T-helper 1 cell treated with Interleukin-12 subunit alpha and Interleukin-12 subunit beta and Interleukin-4 antibody, amounts not matched to agents 30 ng/mL and 1 ng/mL, for 36 hours (primary cell): ENCODE measurements around the gene THG1L. TPM values are rescaled to one million over a fixed set of nuclear protein-coding genes. Genes with fewer than 3 reads are reported as not detected.
"Not testable (repeated sequence)": the region's sequence is repeated elsewhere in the genome, so short reads cannot be mapped to it uniquely, and the experiment has no call there.

Experiments
- intact Hi-C: fragments of 100-400 bp; cut with micrococcal nuclease; formaldehyde crosslinking; loops from one replicate; pipeline ENCODE4 v1.15.1; 2024
- total RNA-seq: library from RNA; stranded (reverse); gene quantifications from 2 replicates; pipeline ENCODE4 v1.2.3, GENCODE V29; 2022

Gene THG1L
- 13.2 and 14.9 TPM in 2 replicates for total RNA-seq

DNA sequence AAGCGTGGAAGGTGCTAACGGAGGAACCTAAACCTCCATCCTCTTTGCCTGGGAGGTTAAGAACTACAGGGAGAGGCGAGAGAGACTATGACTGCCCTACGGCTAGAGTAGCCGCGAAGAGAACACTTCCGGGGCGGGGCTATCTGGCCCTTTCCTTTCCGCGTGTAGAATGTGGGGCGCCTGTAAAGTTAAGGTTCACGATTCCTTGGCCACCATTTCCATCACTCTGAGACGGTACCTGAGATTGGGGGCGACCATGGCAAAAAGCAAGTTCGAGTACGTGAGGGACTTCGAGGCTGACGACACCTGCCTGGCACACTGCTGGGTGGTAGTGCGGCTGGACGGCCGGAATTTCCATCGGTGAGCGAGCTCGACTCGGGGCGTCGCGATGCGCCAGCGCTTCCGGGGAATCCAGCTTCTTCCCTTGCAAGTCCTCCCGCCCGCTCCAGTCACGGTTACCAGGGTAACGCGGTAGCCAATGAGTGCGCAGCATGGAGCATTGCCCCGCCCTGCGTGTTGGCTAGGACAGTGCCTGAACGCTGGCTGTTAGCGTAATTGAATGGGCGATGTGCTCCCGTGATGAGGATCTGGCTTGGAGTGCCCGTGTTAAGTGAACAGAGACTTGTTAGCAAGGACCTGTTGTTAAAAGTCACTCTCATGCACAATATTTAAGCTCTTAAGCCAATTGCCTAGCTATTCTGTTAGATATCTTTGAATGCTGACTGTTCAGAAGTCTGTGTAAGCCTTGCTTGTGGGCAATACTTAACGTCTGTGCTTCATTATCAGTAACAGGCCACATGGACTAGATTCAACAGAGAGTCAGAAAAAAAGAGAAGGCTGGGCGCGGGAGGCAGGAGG is at the start of gene THG1L:
TSS of gene THG1L (plus strand) at position 149 of the 858 bp plus-strand sequence. CDS start at position 170, 21 bp downstream.
- intact Hi-C loops, result loop anchor here (1.0 kb wide), 7 partner anchors 12 to 589 kb away; partner anchors contain the start of genes LSM11 and MED7

DNA sequence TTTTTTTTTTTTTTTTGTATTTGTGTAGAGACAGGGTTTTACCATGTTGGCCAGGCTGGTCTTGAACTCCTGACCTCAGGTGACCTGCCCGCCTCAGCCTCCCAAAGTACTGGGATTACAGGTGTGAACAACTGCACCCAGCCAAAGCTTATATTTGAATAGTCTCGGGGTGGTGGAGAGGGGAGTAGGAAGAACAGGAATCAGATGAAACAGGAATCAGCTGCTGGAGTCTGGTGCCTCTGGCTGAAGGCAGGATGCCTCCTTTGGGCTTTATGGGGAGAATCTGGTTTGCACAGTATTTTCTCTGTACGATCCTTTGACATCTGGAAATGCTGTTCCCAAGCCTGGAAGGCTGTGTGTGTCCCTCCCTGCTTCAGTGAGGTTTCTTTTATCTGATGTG is 49.0 kb upstream of the THG1L start:
- intact Hi-C loops, result no loop called here

DNA sequence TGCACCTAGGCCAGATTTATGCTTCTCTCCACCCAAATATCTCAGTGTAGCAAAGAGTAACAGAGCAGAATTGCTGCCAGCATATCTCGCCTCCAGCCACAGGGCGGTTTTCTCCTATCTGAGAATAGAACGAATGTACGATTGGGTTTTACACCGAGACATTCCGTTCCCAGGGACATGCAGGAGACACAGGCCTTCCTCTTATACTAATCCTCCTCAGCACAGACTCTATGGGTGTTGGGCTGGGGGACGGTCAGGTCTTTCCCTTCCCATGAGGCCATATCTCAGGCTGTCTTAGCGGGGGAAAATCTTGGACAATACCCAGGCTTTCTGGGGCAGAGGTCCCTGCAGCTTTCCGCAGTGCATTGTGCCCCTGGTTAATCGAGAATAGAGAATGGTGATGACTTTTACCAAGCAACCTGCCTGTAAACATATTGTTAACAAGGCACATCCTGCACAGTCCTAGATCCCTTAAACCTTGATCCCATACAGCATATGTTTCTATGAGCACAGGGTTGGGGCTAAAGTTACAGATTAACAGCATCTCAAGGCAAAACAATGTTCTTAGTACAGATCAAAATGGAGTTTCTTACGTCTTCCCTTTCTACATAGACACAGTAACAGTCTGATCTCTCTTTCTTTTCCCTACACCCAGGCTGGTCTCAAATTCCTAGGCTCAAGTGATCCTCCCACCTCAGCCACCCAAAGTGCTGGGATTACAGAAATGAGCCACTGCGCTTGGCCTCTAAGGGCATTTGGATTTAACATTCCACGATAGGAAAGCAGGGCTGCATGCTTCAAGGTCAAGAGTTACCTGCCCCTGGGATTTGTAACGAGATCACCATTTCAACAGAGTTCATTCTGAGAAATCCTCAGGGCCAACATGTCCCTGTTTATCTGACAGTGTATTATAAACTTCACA is 44.7 kb upstream of the THG1L start:
- intact Hi-C loops, result not testable (repeated sequence)

DNA sequence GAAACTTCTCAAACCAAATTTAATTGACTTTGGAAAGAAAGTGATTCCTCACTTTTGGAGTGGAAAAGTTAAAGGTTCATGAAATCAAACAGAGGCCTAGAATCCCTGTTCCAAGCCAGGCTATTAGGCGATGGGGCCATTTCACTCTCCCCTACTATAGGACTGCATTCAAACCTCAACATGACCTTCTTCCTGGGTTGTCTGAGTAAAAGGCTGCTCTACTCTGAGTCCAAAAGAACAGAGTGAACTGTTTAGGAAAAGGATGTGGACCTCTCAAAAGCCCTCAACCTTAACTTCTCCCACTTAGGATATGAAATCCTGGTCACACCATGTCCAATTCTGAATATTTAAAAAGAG is 44.0 kb upstream of the THG1L start:
- intact Hi-C loops, result no loop called here

DNA sequence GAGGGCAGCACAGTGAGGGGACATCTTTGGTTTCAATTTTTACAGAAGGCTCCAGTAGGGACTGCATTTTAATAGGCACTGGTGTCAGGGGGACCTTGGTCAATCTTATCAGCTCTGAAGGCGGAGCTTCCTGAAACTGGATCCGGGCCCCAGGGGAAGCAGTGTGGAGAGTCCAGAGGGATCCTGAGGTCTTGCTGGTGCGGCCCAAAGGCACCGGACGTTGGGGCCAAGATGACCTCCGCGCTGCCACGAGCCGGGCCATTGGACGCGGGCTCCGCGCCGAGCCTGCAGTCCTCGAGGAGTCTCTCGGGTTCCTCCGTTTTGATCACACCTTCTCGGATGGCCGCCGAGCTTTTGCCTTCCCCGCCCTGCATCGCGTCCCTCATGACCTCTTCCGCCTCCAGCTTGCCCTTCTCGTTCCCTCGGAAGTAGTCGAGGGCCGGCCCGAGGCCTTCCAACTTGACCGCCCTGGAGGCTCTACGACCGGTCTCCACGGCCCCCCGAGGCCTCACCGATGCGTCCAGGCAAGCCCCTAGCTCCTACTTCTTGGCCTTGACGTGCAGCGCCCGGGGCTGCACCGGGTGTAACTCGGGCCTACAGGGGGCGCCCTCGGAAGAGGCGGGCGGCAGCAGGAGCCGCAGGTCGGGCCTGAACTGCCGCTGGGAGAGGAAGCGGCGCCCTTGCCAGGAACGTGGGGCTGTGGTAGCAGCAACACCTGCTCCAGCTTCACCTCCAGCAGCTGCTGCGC is 41.1 kb upstream of the THG1L start:
- intact Hi-C loops, result no loop called here

DNA sequence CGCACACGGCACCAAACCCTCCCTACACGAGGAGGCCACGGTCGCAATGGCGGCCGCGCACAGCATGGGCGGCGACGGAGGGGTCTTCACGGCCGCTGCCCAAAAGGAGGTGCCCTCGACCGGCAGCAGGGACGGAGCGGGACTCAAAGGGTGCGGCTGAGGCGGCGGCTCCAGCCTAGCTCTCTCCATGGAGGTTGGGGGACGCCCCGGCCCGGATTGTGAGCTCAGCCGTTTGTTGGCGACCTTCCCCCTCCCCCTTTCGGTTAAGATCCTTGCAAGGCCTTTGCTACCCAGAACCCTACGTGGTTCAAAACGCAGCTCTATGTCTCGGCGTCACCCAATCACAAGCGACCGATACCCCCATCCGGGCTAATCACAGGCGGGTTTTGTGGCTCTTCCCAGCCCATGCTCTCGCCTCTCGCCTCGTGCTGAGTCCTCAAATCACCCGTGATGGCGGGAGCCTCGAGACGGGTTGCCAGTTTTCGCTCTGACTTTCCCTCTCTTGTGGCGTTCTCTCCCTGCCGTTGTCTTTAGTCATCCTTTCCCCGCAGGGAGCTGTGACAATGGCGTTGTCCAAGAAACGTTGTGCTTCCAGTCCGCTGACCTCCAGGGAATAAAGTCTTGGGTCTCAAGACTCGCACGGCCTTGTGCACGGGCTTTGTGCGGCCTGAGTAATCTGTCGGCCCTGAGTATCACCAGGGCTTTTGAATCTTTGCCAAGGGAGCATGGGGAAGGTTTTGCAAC is 40.4 kb upstream of the THG1L start:
- intact Hi-C loops, result no loop called here

DNA sequence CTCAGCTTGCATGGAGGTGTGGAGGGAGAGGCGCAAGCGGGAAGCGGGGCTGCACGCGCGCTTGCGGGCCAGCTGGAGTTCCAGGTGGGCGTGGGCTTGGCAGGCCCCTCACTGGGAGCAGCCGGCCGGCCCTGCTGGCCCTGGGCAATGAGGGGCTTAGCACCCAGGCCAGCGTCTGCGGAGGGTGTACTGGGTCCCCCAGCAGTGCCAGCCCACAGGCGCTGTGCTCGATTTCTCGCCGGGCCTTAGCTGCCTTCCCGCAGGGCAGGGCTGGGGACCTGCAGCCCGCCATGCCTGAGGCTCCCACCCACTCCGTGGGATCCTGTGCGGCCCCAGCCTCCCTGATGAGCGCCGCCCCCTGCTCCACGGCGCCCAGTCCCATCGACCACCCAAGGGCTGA is 37.4 kb upstream of the THG1L start:
- intact Hi-C loops, result not testable (repeated sequence)

DNA sequence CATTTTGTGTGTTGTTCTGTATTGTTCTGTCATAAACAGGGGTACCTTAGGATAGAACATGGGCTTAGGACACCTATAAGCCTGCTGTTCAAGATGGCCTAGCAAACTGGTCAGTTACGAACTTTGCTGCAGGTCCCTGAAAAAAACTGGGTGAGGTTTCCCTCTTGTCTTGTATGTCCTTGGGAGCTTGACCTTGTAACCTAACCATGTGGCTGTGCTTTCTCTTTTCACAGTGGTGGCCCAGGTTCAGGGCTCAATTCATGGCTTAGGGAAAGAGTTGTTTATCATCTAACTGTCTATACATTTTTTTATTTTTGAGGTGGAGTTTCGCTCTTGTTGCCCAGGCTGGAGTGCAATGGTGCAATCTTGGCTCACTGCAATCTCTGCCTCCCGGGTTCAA is 35.1 kb upstream of the THG1L start:
- intact Hi-C loops, result not testable (repeated sequence)

DNA sequence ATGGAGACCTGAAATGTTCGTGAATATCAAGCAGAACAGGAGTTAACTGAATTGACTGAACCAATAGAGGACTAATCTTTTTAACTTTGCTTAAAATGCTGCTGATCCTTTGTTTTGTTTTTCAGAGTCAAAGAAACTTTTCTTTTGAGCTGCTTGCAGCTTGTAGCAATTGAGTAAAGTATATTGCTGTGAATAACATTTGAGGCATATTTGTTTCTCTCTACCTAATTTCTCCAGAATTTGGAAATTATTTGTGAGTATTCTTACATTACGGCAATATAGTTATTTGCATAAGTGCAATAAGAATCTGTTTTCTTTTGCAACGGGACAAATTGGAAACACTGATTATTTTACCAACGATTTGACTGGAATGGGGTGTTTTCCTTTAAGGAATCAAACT is 32.5 kb upstream of the THG1L start:
- intact Hi-C loops, result not testable (repeated sequence)

DNA sequence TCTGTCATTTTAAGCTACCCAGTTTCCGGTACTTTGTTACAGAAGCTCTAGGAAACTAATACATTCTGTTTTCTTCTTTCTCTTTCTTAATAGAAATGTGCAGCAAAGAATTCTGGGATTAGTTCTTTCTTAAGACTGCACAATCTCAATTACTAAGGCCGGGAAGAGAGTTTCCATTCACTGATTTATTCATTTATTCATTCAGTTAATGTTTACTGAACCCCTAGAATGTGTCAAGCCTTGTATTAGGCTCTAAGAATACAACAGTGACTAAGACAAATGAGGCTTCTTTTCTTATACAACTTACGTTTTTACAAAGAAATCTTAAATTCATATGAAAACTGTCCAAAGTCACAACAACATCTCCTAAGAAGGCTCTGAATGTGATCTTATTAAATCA is 27.5 kb upstream of the THG1L start:
- intact Hi-C loops, result no loop called here

DNA sequence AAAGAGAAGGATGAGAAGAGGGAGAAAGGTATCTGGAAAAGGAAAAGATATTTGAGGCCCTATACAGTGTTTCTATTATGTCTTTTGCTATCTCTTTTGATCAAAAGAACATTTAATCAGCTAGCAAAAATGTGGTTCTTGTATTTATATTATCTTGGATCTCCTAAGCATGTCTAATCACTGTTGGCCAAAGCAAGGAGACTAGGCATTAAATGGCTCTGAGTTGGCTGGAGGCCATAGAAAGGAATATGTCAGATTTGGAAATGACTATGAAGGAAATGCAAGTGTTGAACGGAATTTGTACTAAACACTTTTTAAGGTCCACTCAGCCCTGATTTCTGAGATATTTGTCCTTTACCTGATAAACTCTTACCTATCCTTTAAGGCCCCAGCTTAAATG is 22.4 kb upstream of the THG1L start:
- intact Hi-C loops, result no loop called here

DNA sequence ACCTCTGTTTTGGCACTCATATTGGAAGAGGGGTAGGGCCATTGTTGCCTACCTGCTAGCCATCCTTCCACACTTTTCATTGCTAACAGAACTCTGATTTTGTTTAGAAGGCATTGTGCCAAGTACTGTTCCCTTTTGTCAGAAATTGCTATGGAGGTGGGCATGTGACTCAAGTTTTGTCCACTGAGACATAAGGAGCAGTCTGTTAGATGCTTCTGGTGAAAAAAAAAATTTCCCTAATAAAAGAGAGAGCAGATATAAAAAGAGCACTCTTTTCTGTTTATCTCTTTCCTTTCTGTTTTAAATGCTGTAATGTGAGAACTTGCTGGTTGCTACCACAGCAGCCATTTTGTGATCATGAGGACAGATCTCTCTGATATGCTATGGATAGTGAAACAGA is 21.9 kb upstream of the THG1L start:
- intact Hi-C loops, result no loop called here

DNA sequence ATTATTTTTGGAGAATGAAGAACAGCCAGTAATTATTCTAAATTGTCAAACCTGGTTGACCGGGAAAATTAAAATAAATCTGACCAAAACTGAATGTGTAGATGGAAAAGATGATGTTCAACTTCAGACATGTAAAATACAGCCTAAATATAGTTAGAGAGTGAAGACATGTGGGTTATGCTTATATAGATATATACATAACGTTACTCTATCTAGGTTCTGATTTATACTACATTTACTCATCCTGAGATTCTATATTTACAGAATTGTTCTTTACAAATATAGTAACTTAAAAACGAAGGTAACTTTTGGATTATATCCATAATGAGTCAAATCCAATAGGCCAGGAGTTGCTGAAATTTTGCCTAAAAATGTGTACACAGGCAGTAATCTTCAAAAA is 20.8 kb upstream of the THG1L start:
- intact Hi-C loops, result no loop called here

DNA sequence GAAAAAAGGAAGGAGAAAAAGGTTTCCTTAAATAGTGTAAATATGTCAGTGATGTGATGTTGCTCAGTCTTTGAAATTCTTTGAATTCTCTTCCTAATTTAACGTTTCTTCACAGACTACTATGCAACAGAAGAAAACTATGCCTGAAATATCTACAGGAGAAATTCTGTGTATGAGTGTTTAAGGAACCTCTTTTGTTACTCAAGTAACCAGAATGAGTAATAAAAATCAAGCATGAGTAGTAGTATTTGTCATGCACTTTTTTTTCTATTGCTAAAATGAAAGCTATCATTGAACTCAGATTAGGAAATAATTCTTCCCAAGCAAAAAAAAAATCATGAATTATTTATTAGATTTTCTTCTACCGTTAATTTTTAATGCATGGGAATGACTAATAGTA is 20.3 kb upstream of the THG1L start:
- intact Hi-C loops, result no loop called here

DNA sequence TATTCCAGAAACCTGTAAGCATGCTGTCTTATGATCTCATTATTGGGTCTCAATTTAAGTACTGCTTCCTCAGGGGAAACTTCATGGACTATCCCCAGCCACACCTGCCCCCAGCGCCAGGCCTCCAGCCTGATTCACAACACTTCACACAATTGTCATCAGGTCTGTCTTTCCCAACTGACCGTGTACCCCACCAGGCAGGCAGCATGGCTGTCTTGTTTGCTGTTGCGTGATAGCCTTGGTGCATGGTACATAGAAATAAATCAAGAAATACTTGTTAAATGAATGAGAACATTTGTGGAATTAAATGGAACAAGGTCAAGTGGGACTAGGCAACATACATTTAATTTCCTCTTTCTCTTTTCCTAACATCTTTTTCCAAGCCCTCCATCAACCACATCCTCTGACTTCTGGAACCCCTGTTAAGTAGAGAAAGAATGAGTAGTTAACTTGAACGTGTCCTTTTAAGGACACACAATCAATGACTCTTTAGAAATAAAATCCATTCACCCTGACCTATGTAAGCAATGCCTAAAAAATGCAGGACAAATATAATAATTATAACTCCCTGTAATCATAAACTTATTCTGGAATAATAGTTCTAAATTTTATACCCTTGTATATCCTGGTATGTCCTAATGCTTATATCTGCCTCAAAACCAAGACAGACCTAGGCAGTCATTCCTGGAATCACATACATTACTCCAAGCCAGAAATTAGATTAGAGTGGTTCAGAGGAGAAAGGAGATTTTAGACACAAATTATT is 17.2 kb upstream of the THG1L start:
- intact Hi-C loops, result no loop called here

DNA sequence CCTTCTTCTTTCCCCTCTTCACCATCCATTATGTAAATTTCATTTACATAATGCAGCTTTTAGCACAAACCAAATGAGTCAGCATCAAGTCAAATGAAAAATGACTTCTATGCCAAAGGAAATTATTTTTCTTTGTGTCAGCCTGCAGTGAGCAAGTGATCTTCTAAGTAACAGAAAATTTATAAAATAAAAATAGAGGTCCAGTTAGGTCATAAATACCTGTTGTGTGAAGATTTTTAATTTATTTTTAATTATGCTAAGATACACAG is 16.7 kb upstream of the THG1L start:
- intact Hi-C loops, result no loop called here

DNA sequence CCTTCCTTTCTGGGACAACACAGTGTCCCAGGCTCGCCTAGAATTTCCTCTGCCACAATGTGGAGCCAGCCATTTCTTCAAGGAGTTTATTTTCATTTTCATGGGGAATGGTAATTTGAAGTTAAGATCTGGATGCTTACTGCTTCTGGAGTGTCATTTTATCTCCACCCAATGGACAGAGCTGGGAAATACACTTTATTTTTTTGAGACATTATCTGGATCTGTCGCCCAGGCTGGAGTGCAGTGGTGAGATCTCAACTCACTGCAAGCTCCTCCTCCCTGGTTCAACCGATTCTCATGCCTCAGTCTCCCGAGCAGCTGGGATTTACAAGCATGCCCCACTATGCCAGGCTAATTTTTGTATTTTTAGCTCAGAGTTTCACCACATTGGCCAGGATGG is 12.7 kb upstream of the THG1L start:
- intact Hi-C loops, result loop anchor here (1.0 to 5.0 kb wide), 10 partner anchors 13 to 390 kb away; partner anchors contain the start of genes LSM11 and THG1L

DNA sequence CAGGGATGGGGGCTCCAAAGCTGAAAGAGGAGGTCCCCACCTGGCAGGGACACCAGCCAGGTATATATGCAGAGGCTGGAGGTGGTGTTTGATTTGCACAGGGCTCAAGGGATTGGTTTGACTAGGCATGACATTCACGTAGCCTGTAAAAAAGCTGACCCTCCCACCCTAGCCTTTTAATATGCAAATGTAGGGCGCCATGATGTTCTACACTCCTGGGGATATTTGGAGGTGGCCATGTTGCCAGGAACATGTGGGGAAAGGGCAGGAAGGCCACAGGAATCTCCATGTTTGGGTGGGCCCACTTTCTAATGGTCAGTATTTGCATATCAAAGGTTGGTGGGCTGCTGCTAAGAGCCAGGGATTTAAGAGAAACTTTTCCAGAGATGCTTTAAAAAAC is 12.0 kb upstream of the THG1L start:
- intact Hi-C loops, result loop anchor here (2.0 to 5.0 kb wide), 2 partner anchors 194 to 242 kb away; no protein-coding TSS in a partner anchor

DNA sequence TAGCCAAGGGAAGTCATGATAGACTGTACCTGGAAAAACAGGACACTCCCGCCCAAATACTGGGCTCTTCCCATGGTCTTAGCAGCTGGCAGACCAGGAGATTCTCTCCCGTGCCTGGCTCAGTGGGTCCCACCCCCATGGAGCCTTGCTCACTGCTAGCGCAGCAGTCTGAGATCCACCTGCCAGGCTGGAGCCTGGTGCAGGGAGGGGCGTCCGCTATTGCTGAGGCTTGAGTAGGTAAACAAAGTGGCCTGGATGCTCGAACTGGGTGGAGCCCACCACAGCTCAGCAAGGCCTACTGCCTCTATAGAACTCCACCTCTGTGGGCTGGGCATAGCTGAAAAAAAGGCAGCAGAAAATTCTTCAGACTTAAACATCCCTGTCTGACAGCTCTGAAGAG is 10.1 kb upstream of the THG1L start:
- intact Hi-C loops, result no loop called here

DNA sequence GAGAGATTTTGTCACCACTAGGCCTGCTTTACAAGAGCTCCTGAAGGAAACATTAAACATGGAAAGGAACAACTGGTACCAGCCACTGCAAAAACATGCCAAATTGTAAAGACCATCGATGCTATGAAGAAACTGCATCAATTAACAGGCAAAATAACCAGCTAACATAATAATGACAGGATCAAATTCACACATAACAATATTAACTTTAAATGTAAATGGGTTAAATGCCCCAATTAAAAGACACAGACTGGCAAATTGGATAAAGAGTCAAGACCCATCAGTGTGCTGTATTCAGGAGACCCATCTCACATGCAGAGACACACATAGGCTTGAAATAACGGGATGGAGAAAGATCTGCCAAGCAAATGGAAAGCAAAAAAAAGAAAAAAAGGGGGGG is 8.3 kb upstream of the THG1L start:
- intact Hi-C loops, result not testable (repeated sequence)
